HG02840 (cell line): ENCODE results near the gene PLXNA3.
"Not testable (repeated sequence)": the region's sequence is repeated elsewhere in the genome, so short reads cannot be mapped to it uniquely, and the experiment has no call there.

Source experiments
- ATAC-seq: cut with Tn5 transposase; IDR thresholded peaks from one replicate; pipeline ENCODE4 v1.9.1; 2021; ENCODE audit warnings: mild to moderate bottlenecking, moderate library complexity, moderate number of reproducible peaks; ENCODE audit not compliant: unreplicated experiment, low FRiP score

The PLXNA3 gene

DNA sequence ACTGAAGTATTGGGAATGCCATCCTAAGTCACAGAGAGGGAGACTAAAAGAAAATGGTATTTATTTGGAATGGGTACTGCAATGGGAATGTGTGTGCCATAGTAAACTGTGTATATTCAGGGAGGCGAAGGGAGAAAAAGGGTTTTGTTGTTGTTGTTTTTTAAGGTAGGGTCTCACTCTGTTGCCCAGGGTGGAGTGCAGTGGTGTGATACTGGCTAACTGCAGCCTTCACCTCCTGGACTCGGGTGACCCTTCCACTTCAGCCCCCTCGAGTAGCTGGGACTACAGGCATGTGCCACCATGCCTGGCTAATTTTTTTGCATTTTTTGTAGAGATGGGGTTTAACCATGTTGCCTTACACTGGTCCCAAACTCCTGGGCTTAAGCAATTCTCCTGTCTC lies 36.6 kb downstream of the PLXNA3 start:
- no peak for ATAC-seq

DNA sequence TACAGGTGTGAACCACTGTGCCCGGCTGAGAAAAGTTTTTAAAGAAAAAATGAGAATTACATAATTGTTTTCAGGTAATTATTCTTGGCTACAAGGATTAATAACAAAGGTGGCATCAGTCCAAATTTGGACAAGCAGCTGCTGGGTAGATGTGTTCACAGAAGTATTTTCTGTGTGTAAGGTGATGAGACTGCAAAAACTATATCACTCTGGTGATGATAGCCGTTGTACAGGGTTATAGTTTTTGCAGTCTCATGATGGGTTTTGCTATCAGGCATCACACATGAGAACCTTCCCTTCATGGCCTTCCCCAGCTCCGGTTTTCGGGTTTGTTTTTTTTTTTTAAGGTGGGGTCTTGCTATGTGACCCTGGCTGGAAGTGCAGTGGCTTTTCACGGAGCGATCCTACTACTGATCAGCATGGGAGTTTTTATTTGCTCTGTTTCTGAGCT lies 37.4 kb downstream of the PLXNA3 start:
- no peak for ATAC-seq

DNA sequence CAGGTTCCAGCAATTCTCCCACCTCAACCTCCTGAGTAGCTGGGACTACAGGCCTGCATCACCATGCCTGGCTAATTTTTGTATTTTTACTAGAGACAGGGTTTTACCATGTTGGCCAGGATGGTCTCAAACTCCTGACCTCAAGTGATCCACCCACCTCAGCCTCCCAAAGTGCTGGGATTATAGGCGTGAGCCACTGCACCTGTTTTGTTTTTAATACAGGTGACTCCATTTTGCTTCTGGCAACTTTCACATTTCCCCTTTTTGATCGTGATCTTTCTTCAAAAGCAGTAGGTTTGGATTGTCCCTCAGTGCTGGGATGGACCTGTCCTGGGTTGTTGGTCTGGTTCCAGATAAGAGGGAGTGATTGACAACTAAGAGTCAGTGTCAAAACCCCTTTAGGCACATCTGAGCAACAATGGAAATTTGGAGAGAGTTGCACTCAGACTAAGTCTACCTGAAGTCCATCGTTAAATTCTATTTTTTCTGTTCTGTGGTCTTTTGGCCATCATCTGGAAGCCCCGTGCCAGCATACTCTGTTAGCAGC lies 38.6 kb downstream of the PLXNA3 start:
- not testable (repeated sequence) for ATAC-seq

DNA sequence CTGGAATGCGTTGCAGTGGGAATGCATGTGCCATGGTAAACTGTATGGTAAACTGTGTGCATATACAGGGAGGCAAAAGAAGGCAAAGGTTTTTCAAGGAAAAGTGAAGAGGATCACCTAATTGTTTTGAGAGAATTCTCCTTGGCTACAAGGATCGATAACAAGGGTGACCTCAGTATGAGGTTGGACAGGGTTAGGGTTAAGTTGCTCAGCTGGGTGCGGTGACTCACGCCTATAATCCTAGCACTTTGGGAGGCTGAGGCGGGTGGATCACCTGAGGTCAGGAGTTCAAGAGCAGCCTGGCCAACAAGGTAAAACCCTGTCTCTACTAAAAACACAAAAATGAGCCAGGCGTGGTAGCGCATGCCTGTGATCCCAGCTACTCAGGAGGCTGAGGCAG lies 43.3 kb downstream of the PLXNA3 start:
- not testable (repeated sequence) for ATAC-seq

DNA sequence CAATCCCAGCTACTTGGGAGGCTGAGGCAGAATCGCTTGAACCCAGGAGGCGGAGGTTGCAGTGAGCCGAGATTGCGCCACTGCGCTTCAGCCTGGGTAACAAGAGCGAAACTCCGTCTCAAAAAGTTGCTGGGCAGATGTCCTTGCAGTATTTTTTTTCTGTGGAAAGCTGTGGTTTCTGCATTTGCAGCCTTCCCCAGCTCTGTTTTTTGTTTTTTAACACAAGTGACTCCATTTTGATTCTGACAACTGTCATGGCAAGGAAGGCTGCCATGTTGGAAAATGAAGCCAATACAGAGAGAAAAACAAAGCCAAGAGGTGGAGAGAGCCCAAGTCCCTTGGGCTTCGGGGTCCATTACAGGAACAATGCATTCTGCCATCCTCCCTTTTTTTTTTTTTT lies 44.0 kb downstream of the PLXNA3 start:
- no peak for ATAC-seq

DNA sequence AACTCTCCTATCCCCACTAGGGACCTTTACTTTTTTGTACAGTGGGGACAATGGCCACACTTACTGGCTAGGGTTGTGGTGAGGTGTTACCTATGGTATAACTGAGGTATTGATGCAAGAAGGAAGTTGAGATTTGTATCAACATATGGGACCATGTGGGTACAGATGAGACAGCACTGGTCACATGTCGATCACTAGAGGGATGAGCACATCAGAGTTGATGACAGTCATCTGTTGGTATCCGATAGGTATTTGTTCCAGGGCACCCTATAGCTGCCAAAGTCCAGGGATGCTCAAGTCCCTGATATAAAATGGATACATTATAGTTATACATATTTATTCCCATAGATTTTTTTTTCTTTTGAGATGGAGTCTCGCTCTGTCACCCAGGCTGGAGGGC lies 44.9 kb downstream of the PLXNA3 start:
- no peak for ATAC-seq

DNA sequence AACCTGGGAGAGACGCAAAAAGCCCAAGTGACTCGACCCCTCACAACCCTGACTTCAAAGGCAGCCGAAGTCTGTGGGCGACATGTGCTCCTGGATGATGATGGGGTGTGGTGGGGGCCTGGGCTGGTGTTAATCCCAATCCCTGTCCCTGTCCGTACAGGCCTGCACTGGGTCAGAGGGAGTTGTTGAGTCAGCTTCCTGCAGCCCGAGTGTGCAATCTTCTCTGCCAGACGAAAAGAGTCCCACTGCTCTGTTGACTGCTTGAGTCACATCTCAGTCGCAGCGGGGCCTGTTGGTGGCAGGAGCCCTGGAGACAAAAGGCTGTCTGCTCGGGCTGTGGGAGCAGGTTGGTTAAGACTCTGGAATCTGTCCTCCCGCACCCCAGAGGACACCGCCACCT lies 47.7 kb downstream of the PLXNA3 start:
- ATAC-seq, result no peak

DNA sequence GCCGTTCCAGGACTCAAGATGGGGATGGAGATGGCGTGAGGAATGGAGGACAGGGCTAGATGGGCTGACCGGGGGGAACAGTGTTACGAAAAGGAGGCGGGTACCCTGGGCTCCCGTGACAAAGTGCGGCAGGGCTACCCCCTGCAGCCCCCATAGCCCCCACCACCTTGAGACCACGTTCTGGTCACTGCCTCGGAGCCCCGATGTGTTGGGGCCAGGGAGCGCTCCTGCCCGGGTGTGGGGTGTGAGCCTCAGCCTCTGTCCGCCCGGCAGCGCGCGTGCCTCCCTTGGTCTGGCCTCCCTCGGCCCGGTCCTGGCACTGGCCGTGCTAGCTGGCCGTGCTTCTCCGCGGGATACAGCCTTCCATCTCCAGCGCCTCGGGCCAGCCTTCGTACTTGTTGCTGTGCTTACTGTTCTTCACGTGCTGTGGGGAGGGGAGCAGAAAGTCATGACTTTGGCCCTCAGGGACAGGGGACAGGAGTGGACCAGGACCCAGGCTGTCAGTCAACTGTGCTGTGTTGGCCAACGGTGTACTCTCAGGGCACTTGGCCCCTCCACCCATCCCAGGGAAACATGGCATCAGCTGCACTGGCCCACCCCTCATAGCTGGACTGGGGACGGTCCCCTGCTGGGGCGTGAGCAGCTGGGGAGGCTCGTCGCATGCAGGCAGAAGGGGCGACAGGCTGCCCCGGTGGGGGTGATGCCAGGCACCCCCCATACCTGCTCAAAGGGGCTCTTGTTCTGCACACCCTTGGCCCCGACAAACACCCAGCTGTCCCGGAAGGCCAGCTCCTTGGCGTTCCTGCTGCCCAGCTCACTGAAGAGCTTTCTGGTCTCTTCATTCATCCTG lies 48.6 kb downstream of the PLXNA3 start:
- ATAC-seq, result no peak

DNA sequence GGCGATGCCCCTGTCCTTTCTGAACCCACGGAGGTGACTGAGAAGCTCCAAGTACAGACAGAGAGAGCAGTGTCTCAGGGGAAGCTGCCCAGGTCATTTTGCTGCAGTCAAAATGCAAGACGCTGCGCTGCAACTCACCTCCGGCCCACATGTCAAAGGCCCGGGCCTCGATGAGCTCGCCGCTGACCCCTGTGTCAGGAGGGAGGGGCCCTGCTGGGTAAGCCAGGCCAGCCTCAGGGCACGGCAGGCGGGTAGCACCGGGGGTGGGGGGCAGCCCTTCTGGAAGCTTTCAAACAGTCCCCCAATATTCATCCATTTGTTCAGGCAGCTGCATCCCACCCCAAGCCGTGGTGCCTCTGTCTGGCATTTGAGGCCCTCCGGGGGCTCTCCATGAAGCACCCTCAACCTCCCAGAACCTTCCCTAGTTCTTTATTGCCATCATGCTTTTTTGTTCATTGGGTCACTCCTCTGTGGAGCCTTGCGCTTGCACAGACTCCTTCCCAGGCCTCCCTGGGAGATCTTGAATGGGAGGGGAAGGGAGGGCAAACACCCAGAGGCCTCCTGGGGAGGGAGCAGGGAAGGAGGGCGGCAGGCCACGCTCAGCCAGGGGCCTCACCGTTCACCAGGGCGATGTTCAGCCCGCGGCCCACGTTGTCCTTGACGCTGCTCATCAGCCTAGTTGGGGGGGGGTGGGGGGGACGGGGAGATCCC lies 49.7 kb downstream of the PLXNA3 start:
- ATAC-seq, result no peak

DNA sequence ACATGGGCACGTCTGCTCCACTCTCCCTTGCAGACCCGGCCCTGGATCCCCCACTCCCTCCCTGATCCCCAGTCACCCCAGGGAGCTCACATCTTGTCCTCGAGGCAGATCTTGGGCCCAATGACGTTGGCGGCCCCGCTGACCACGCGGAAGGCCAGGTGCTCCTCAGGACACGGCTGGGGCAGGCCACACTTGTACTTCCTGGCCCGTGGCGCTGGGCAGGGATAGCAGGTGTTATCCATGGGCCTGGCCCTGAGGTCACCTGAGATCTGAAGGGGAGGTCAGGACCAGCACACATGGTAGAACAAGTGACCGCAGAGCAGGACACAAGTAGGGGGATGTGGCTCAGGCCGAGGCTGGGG lies 50.3 kb downstream of the PLXNA3 start:
- ATAC-seq, result no peak

DNA sequence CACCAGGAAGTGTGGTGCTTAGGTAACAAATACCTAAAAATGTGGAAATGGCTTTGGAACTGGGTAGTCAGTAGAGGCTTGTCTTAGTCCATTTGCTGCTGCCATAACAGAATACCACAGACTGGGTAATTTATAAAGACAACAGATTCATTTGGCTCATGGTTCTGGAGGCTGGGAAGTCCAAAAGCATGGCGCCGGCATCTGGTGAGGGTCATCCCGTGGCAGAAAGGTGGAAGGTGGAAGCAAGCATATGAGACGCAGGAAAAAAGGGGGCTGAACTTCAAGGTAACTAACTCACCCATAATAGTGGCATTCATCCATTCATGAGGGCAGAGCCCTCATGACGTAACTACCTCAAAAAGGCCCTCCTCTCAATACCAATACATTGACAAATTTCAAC lies 51.4 kb downstream of the PLXNA3 start:
- ATAC-seq, result no peak

DNA sequence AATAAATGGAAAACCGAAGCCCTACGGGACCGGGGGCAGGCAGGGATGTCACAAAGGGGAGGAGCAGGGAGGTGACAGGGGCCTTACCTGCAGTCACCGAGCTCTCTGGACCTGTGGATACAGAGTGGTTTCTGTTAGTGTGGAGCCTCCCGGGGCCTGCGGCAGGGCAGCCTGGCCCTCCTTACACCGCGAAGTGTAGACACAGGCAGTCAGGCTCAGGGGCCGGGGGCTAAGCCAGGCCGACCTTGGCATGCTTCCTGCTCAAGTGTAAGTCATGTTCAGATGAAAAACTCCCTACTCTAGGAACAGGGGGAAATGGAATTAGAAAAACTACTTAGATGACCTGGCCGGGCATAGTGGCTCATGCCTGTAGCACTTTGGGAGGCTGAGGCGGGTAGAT lies 53.7 kb downstream of the PLXNA3 start:
- ATAC-seq, result no peak

DNA sequence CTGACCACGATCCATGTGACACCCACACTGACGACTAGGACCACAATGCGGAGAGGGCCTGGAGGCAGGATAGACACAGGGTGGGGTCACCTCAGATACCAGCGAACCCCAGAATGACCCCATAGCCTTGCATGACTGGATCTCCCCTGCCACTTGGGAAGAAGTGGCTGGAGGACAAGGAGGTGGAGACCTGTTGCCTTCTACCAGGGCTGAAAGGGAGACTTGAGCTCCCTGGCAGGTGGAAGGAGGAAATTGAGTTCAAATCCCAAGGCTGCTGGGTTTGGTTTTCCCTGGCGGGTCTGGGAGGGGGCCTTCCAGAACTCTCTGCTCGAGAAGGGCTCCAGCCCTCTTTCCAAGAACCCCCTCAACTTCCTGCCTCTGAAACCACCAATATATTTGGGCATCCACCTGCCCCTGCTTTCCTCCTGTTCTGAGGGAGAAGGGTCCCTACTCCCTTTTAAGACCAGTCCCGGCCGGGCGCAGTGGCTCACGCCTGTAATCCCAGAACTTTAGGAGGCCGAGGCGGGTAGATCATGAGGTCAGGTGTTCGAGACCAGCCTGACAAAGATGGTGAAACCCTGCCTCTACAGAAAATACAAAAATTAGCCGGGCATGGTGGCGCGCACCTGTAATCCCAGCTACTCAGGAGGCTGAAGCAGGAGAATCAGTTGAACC lies 54.9 kb downstream of the PLXNA3 start:
- ATAC-seq, result no peak

DNA sequence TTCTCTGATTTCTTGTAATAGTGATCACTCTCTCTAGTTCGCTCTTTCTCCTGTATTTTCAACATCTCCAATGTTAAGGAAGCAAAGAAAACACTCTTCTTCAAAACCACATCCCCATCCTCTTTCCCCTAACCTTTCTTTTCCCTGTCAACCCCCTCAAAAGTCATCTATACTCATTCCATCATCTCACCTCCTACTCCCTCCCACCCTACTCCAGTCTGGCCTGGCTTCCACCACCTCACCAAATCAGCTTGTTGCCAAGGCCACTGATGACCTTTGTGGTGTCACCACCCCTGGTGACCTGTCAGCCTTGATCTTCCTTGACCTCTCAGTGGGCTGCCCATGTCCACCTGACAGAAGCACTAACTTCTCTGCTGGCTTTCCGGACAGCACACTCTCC lies 55.6 kb downstream of the PLXNA3 start:
- ATAC-seq, result no peak

DNA sequence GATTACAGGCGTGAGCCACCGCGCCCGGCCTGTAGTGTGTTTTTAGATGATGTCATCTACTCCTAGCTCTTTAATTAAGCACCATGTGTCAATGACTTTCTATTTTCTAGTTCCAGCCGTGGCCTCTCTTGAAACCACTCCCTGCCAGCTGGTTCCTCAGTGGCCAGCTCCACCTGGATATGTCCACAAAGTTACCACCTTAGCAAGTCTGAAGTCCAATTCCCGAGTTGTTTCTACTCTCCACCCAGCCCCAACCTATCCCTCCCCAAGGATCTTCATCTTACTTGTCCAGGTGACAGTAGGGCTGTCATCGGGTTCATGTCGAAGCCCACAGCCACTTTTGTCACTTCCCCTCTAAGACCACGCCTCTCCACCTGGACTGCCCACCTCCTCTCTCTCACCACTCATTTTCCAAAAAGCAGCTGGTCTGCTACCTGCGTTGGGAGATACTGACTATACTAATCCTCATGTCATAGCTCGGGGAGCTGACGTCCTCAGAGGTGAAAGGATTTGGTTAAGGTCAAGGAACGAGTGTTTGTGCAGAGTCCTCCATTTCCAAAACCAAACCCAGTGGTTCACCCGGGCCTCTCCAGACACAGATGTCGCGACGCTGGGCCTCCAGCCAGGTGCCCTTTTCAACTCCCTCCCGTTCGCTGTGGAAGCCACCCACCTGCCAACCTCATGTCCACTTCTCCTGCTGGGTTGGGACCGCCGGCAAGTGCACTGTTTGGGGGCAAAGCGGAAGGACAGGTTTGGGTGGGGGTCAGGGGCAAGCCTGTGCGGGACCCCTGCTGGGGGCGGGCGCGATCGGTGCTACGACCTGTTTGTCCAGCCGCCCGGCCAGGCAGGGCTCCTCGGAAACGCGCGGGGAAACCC lies 57.2 kb downstream of the PLXNA3 start:
- no peak for ATAC-seq

DNA sequence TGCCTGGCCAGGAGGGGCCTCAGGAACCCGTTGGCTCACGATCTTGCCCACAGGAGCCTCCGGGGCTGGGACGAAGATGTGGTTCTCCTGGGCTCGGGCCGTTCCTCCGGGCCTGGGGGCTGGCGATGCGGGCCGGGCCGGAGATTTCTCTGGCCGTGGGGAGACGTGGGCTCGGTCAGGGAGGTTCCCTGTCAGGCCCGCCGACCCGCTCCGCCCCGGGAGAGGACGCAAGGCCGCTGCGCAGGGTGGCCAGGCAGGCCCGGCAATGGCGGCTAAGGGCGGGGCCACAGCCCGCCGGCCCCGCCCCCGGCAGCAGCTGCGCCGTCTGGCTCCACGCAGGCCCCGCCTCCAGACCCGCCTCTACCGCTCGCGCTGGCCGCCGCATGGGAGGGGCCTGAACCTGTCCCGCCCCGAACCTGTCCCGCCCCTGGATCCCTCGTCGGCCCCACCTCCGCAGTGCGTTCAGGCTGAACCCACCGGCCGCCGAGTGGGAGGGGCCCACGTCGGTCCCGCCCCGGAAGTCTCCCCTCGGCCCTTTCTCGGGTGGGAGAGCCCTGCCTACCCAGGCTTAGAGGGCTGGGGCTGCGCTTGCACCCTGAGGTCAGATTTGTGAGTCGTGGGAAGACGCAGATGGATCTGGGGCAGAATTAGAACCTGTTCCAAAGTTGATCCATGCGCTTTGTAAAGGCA lies 58.0 kb downstream of the PLXNA3 start, which contains the start of gene FAM3A:
FAM3A (minus strand) TSS at position 267 of the 690 bp plus-strand sequence. CDS start 460 bp downstream, outside the sequence.
- peak; percentile 85 for ATAC-seq

DNA sequence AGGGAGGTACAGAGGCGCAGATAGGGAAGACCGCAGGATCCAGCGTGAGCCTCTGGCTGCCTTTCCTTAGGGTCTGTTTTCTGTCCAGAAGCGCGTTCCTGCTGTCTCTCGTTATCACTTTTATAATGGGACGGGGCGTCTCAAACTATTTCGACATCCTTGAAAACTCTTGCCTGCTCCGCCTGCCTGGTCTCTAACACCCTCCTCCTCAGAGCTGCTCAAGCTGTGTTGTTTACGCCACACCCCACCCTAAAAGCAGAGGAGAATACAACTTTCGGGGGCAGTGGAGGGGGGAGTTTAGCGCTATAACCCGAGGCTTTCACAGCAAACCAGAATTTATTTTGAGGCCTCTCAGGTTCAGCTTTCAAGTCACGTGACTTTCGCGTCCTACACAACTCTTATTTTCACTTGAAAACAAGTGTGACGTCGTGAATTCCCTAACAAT lies 58.6 kb downstream of the PLXNA3 start:
- no peak for ATAC-seq

DNA sequence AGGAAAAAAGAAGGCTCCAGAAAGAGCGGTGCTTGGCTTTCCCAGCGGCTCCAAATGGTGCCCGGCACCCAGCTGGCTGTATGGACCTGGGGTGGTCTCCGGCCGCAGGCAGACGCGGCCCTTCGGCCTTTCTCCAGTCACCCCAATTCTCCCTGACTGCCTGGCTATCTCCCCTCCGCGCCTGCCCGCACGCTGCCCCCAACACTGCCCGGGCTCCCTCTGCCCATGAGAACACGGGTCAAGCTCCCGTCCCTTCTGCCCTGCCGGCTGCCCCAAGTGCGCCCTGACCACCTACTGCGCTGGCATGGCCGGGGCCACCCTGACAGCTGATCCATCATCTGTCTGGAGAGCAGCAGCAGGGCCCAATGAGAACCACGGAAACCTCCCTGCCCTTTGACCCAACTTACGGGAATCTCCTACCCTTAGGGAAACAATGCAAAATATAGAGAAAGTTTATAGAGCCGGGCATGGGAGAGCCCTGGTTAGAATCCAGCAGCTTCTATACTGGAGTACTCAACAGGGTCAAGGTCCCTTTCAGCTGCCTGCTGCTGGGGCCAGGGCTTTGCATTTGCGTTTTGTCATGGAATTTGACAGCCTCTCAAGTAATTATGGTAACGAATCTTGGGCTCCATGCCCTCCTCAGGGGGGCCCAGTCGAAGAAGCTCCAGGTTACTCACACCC lies 59.2 kb downstream of the PLXNA3 start:
- no peak for ATAC-seq

DNA sequence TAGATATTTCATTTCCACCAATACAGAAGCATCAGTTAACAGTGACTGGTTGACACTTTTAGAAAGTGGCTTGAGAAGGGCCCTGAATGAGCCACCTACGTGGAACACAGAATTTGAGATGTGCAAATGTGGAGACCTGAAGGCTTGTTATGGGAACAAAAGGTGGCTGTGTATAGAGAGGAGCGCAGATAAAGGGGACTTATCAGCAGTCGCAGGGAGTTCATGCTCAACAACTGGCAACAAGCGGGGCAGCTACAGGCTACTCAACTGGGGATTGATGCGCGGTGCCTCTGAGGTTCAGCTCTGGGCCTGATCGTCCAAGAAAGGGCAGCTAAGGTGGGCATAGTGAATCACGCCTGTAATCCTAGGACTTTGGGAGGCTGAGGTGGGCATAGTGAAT lies 61.3 kb downstream of the PLXNA3 start:
- ATAC-seq, result no peak
